ENCODE measurements around the gene GLI3. TPM values are rescaled to one million over a fixed set of nuclear protein-coding genes. Genes with fewer than 3 reads are reported as not detected.

The GLI3 gene
- total and polyA plus RNA-seq, 9 donors: 7.6 to 25.2 (median 15.6) TPM

DNA sequence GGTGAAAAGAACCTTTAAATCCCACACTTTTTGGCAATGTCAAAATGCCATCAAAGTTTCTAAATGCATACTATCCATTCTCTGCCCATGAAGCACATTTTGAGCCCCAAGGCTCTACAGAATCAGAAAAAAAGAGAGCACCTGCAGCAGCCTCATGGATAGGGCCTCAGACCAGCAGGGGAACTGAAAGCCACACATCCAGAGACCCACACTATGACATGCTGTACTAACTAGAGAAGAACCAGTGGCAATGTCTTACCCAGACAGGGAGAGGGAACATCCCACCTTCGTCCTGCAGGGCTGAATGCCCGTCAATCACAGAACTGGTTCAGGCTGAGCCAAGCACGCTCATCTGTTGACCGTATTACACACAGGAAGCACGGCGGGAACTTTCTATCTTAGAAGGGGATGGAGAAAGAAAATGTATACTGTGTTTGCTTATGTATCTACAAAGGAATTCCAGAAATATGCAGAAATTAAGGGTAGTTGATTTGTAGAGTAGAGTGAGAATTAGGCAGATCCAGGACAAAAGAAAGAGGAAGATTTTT, 237.2 kb downstream of the GLI3 start:
- Histone ChIP-seq H3K36me3 (ENCODE audit: control insufficient read depth, insufficient read depth, low read length) (peaks cover 9% of the 10 kb centered on the region), H3K9me3 (replicated peaks; ENCODE audit: control insufficient read depth, low read depth, low read length) (no peaks in the 10 kb centered on the region), H3K4me1 (ENCODE audit: control insufficient read depth, insufficient read depth, low read length) (peaks cover 13% of the 10 kb centered on the region), H3K27ac (ENCODE audit: low read length) (no peak overlapping the region), H3K27me3 (ENCODE audit: control insufficient read depth, insufficient read depth, low read length) (no peaks in the 10 kb centered on the region), H3K4me3 (ENCODE audit: low read length) (no peak overlapping the region)
- DNase-seq: no peak
- WGBS (ENCODE audit: insufficient coverage): 97% methylated on average over 5 of the region's 6 CpGs

DNA sequence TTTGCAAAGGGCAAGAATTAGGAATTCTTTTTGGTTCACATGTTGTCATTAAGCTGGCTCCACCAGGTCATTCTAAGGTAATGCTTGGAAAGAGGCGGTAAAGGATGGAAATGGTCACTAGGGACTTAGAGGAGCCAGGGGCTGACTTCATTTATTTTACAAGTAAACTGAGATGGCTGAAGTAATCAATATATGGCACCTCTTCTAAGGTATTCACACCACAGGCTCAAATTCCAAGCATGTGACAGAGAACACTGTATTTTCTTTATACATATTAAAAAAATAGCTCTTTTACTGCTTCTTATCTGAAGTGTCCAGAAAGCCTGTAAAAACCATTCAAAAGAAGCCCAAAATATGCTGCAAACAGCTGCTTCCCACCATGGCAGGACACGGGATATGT, 239.0 kb downstream of the GLI3 start:
- H3K27ac ChIP-seq (ENCODE audit: low read length): no peak overlapping the region
- no peaks in the 10 kb centered on the region for H3K9me3 ChIP-seq (replicated peaks; ENCODE audit: control insufficient read depth, low read depth, low read length)
- WGBS (ENCODE audit: insufficient coverage): 19% methylated on average over 2 of the region's 2 CpGs
- no peaks in the 10 kb centered on the region for H3K27me3 ChIP-seq (ENCODE audit: control insufficient read depth, insufficient read depth, low read length)
- H3K4me1 ChIP-seq (ENCODE audit: control insufficient read depth, insufficient read depth, low read length): peaks cover 16% of the 10 kb centered on the region
- no peak for DNase-seq
- H3K36me3 ChIP-seq (ENCODE audit: control insufficient read depth, insufficient read depth, low read length): peaks cover 9% of the 10 kb centered on the region
- no peak overlapping the region for H3K4me3 ChIP-seq (ENCODE audit: low read length)

- H3K27ac ChIP-seq (ENCODE audit: low read length): peak overlapping the region; percentile 52
- peaks cover 17% of the 10 kb centered on the region for H3K4me1 ChIP-seq (ENCODE audit: control insufficient read depth, insufficient read depth, low read length)
- H3K36me3 ChIP-seq (ENCODE audit: control insufficient read depth, insufficient read depth, low read length): peaks cover 9% of the 10 kb centered on the region
- no peak for DNase-seq
- H3K4me3 ChIP-seq (ENCODE audit: low read length): no peak overlapping the region
- no peaks in the 10 kb centered on the region for H3K27me3 ChIP-seq (ENCODE audit: control insufficient read depth, insufficient read depth, low read length)
- no peaks in the 10 kb centered on the region for H3K9me3 ChIP-seq (replicated peaks; ENCODE audit: control insufficient read depth, low read depth, low read length)
- WGBS (ENCODE audit: insufficient coverage): no CpG with 5 or more reads among the region's 2 CpGs
Observed at GRCh38 chr7:41997151-41997550, 239.9 kb downstream of the GLI3 start.

DNA sequence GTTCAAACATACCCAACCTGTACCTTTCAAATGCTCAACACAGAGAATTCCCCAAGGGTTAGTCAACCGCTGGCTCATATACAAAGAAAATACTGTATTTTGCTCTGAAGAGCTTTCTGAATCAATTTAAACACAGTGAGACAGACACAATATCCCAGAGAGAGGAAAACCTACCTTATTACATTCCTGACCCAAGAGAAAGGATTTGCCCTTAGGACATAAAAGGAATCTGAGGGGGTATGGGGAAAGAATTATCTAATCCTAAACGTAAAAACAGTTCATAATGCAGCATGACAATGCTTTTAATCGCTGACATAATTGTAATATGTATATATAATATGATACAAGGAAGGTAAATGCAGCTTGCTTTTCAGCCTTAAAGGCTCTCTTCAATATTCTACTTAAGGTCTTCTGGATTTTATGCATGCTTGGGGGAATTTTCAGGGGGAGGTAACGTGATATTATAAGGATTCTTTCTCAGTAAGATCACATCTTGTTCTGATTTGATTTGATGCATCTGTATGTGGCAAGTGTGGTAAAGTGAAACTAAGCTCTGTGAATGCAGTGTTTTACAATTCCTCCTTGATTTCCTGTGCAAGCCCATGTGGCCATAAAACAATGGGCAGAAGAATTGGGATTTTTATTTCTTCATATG, 240.5 kb downstream of the GLI3 start:
- no CpG with 5 or more reads among the region's 4 CpGs for WGBS (ENCODE audit: insufficient coverage)
- Histone ChIP-seq H3K27ac (ENCODE audit: low read length) (peak overlapping the region; percentile 57), H3K36me3 (ENCODE audit: control insufficient read depth, insufficient read depth, low read length) (peaks cover 9% of the 10 kb centered on the region), H3K4me3 (ENCODE audit: low read length) (no peak overlapping the region), H3K27me3 (ENCODE audit: control insufficient read depth, insufficient read depth, low read length) (no peaks in the 10 kb centered on the region), H3K4me1 (ENCODE audit: control insufficient read depth, insufficient read depth, low read length) (peaks cover 20% of the 10 kb centered on the region), H3K9me3 (replicated peaks; ENCODE audit: control insufficient read depth, low read depth, low read length) (no peaks in the 10 kb centered on the region)
- DNase-seq: peak; percentile 63

DNA sequence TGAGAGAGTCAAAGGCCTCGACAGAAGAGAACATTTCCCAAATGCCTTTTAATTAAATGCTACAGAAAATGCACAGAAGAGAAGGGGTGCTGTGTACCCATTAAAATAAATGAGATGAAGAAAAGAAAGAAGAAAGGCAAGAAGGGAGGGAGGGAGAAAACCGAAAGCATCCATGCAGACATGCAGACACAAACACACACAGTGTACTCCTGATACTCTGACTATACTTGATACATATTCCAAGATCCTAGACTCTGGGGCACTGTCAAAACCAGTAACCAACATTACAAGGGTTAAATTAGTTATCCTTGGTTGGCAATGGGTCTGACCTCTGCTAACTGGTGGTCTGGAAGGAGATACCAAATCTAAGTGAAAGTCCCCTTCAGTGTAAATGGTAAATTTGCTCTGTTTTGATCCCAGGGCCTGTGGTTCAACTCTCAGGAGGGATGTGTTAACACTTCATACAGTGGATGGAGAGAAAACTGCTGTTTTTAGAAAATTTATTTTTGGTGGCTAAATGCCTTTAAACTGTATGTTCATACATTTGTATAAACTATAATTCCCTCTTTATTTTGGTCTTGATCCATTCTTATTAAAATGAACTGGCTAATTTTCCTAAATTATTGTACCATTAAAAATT, 241.3 kb downstream of the GLI3 start:
- H3K27me3 ChIP-seq (ENCODE audit: control insufficient read depth, insufficient read depth, low read length): no peaks in the 10 kb centered on the region
- H3K4me3 ChIP-seq (ENCODE audit: low read length): no peak overlapping the region
- no peaks in the 10 kb centered on the region for H3K9me3 ChIP-seq (replicated peaks; ENCODE audit: control insufficient read depth, low read depth, low read length)
- peaks cover 9% of the 10 kb centered on the region for H3K36me3 ChIP-seq (ENCODE audit: control insufficient read depth, insufficient read depth, low read length)
- no peak overlapping the region for H3K27ac ChIP-seq (ENCODE audit: low read length)
- no CpG with 5 or more reads among the region's 2 CpGs for WGBS (ENCODE audit: insufficient coverage)
- DNase-seq: no peak
- H3K4me1 ChIP-seq (ENCODE audit: control insufficient read depth, insufficient read depth, low read length): peaks cover 25% of the 10 kb centered on the region

GRCh38 chr7:41994746-41995110, 242.3 kb downstream of the GLI3 start:
- no peaks in the 10 kb centered on the region for H3K27me3 ChIP-seq (ENCODE audit: control insufficient read depth, insufficient read depth, low read length)
- H3K27ac ChIP-seq (ENCODE audit: low read length): no peak overlapping the region
- H3K4me3 ChIP-seq (ENCODE audit: low read length): no peak overlapping the region
- H3K9me3 ChIP-seq (replicated peaks; ENCODE audit: control insufficient read depth, low read depth, low read length): no peaks in the 10 kb centered on the region
- no peak for DNase-seq
- no CpG with 5 or more reads among the region's 4 CpGs for WGBS (ENCODE audit: insufficient coverage)
- H3K36me3 ChIP-seq (ENCODE audit: control insufficient read depth, insufficient read depth, low read length): peaks cover 7% of the 10 kb centered on the region
- peaks cover 27% of the 10 kb centered on the region for H3K4me1 ChIP-seq (ENCODE audit: control insufficient read depth, insufficient read depth, low read length)

- Histone ChIP-seq H3K36me3 (ENCODE audit: control insufficient read depth, insufficient read depth, low read length) (peaks cover 2% of the 10 kb centered on the region), H3K27me3 (ENCODE audit: control insufficient read depth, insufficient read depth, low read length) (no peaks in the 10 kb centered on the region), H3K9me3 (replicated peaks; ENCODE audit: control insufficient read depth, low read depth, low read length) (no peaks in the 10 kb centered on the region), H3K27ac (ENCODE audit: low read length) (no peak overlapping the region), H3K4me1 (ENCODE audit: control insufficient read depth, insufficient read depth, low read length) (peaks cover 27% of the 10 kb centered on the region), H3K4me3 (ENCODE audit: low read length) (no peak overlapping the region)
- no peak for DNase-seq
- no CpG with 5 or more reads among the region's 3 CpGs for WGBS (ENCODE audit: insufficient coverage)
Observed at GRCh38 chr7:41994036-41994745, 242.8 kb downstream of the GLI3 start.

GRCh38 chr7:41992881-41993867, 243.8 kb downstream of the GLI3 start:
- Histone ChIP-seq H3K27ac (ENCODE audit: low read length) (no peak overlapping the region), H3K4me1 (ENCODE audit: control insufficient read depth, insufficient read depth, low read length) (peaks cover 27% of the 10 kb centered on the region), H3K4me3 (ENCODE audit: low read length) (no peak overlapping the region), H3K9me3 (replicated peaks; ENCODE audit: control insufficient read depth, low read depth, low read length) (no peaks in the 10 kb centered on the region), H3K36me3 (ENCODE audit: control insufficient read depth, insufficient read depth, low read length) (no peaks in the 10 kb centered on the region), H3K27me3 (ENCODE audit: control insufficient read depth, insufficient read depth, low read length) (no peaks in the 10 kb centered on the region)
- WGBS (ENCODE audit: insufficient coverage): 27% methylated on average over 5 of the region's 13 CpGs
- DNase-seq: peak; percentile 84

- DNase-seq: no peak
- Histone ChIP-seq H3K4me1 (ENCODE audit: control insufficient read depth, insufficient read depth, low read length) (peaks cover 18% of the 10 kb centered on the region), H3K9me3 (replicated peaks; ENCODE audit: control insufficient read depth, low read depth, low read length) (no peaks in the 10 kb centered on the region), H3K36me3 (ENCODE audit: control insufficient read depth, insufficient read depth, low read length) (peaks cover 14% of the 10 kb centered on the region), H3K4me3 (ENCODE audit: low read length) (no peak overlapping the region), H3K27ac (ENCODE audit: low read length) (no peak overlapping the region), H3K27me3 (ENCODE audit: control insufficient read depth, insufficient read depth, low read length) (no peaks in the 10 kb centered on the region)
- no CpG with 5 or more reads among the region's 1 CpG for WGBS (ENCODE audit: insufficient coverage)
Observed at GRCh38 chr7:41984888-41985287, 252.1 kb downstream of the GLI3 start.
